ENCODE measurements around the gene CREB3L2.

The CREB3L2 gene

DNA sequence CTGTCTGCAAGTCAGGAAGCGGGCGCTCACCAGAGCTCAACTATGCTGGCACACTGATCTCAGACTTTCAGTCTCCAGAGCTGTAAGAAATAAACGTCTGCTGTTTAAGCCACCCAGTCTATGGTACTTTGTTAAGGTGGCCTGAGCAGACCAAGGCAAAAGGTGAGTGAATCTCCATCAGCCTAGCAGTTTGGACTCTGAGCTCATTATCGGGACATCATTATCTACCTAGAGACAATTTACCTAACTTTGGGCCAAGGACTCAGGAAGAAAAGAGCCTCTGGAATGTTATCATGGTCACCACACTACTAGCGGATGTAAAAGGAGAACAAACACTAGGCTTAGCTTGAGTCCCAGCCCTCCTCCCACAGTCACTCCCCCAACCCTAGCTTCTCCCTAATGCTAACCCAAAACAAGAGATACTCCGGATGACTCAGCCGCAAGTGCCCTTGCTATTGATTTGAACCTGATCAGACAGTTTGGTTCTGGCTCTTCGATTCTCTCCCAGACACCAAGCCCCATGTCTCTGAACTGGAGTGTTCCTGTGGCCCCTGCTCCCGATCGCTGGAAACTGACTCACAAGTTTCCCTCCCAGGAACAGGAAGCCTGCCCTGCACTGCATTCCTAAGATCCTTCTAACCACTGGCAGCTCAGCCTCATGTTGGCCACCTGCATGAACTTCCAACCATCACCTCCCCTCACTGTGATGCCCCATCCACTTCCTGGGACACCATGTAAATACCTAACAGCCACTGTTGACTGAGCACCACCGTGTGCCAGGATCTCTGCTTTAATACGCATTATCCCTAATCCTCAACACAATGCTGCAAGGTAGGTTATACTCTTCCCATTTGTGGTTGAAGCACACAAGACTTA is 34.5 kb downstream of the CREB3L2 start:
- DNase-seq, result no peak

- DNase-seq, result no peak
These were observed 35.2 kb downstream of the CREB3L2 start for GRCh38 chr7:137966641-137967142.

GRCh38 chr7:137965942-137966640 is 35.8 kb downstream of the CREB3L2 start:
- no peak for DNase-seq

GRCh38 chr7:137964824-137965545 is 36.9 kb downstream of the CREB3L2 start:
- no peak for DNase-seq

DNA sequence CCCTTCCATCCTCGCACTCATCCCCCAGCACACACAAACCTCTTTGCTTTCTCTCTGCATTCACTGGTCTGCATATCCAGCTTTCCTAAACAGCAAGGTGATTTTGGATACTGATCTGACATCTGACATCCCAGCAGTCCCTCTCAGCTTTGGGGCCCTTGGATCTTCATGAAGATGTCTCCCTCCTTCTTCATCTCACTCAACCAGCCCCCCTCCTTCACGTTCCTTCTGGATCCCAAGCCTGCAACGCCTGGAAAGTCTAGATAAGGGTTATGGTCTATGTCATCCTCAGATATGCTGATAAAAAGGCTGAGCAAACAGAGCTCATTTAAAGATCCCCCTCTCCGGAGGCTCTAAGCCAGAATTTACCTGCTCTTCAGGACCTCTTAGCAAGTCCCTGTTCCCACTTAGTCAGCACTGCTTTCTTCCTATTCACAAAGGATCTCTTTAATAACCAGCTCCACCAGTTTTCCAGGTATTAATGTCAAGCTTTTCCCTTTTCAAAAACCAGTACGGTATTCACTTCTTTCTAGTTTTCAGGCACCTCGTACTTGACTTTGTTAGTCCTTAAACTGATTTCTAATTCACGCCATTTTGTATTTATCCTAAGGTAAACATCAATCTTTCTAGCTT is 38.9 kb downstream of the CREB3L2 start:
- DNase-seq, result no peak

- no peak for DNase-seq
These were observed 39.4 kb downstream of the CREB3L2 start for GRCh38 chr7:137962491-137962874.

GRCh38 chr7:137961200-137962177 is 40.4 kb downstream of the CREB3L2 start:
- DNase-seq, result no peak

- no peak for DNase-seq
These were observed 41.9 kb downstream of the CREB3L2 start for GRCh38 chr7:137960020-137960419.

DNA sequence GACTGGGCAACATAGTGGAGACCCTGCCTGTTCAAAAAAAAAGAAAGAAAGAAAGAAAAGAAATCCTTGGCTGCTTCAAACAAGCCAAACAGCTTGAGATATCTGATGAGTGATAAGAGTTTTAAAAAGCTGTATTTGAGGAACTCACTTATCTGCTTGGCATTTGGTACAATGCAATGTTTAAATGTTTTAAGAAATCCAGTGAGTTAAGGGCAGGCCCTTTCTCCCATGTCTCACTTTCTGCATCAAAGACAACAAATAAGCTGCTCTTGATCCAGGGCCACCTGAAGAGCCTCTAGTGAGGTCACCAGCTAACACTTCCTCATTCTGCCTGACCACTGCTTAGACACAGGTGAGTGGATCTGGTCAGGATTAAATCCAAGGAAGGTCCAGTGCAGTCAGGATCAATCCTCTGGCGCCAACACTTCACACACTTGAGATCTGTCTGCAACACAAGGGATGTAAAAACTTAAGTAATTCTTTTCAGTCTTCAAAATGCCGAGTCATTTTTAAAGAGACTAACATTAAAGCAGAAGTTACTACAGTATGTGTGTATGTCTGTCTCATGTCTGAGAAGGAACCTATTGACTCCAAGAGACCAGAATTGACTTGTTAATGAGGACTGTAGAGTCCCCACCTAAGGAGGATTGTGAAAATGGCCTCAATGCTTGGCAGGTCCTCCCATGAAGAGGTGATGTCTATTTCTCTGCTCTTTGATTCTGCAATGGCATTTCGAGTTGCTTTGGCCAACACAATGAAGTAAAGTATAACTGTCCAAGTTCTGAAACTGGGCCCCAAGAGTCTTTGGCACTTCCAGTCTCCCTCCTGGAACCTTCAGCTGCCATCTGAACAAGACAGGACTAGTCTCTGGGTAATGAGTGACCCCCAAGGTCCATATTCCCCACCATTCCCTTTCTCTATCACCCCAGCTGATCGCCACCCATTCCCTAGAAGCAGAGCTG is 43.1 kb downstream of the CREB3L2 start:
- no peak for DNase-seq

DNA sequence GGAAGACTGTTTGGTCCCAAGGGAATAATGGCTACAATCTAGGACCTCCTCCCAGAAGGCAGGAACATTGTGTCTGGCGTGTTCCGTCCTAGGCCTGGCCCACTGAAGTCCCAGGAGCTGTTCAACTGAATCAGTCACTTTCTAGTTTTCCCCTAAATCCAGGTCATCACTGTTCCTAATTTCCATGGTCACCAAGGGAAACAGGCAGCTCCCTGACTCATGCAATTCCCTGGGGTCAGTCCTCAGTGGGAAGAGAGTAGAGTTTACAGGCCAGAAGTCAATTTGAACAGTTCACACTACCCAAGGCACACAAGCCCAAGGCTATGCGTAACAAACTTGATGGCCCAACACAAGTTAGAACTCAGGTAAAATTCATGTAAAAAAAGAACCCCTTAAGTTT is 44.0 kb downstream of the CREB3L2 start:
- no peak for DNase-seq

GRCh38 chr7:137956591-137956990 is 45.3 kb downstream of the CREB3L2 start:
- DNase-seq, result no peak

DNA sequence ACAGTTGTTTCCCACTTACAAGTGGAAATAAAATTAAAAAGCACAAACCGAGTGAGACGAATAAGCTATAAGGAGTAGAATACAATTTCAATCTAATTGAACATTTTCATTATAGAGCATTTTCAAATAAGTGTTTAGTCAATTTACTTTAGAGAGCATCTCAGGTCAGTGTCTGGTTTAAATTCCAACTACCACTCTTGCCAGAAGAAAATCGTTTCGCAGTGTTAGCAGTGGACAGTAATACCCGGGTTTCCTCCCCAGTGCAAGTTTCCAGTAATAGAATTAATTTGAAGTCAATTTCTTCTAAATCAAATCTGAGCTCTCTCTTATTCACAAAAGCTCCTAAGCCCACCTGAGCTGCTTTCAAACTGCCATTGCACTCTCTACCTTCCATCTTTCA is 45.7 kb downstream of the CREB3L2 start:
- no peak for DNase-seq

DNA sequence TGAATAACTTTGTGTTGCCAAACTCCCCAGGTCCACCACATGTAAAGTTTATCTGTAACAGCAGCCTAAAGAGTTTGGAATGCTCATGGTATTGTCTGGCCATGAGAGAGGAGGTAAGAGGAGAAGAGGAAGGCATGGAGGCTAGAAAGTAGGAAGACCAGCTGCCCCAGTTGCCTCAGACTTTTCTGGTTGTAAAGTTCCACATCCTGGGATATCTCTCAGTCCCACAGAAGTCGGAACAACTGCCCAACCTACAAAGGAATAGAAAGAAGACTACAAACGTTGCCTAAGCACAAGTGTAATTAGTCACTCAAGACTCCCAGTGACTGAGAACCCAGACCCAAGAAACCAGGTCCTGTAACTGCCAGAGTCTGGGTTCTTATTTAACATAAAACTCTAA is 47.3 kb downstream of the CREB3L2 start:
- no peak for DNase-seq

- DNase-seq, result no peak
These were observed 48.0 kb downstream of the CREB3L2 start for GRCh38 chr7:137953665-137954470.

GRCh38 chr7:137953043-137953664 is 48.7 kb downstream of the CREB3L2 start:
- DNase-seq, result no peak

DNA sequence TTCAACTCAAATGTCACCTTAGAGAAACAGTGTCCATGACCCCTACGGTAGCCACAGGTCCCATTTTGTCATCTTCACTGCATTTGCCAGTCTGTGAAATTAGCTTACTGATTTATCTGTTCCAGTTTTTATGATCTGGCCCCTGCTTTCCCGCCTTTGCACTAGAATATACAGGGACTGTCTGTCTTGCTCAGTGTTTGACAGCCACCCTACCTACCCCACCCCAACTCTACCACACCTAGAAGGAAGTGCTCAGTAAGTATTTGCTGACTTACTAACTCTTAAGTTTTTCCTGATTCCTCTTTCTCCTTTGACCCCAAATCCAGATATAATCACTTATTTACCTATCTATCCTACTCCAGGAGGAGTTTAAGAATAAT is 49.5 kb downstream of the CREB3L2 start:
- no peak for DNase-seq

- no peak for DNase-seq
These were observed 50.0 kb downstream of the CREB3L2 start for GRCh38 chr7:137951700-137952425.

DNA sequence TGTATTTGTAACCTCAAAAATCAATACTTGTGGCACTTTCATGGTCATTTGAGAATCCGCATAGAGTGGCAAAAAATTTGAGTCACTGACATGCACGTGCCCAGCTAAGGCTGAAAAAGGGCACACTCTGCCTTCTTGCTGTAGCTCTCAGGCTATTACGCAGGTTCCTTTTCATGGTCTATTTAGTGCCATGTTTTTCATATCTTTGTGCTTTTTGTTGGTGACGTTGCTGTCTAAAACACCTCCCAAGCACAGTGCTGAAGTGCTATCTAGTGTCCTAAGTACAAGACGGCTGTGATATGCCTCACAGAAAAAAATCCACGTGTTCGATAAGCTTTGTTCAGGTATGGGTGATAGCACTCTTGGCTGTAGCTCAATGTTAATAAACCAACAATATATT is 50.9 kb downstream of the CREB3L2 start:
- no peak for DNase-seq

DNA sequence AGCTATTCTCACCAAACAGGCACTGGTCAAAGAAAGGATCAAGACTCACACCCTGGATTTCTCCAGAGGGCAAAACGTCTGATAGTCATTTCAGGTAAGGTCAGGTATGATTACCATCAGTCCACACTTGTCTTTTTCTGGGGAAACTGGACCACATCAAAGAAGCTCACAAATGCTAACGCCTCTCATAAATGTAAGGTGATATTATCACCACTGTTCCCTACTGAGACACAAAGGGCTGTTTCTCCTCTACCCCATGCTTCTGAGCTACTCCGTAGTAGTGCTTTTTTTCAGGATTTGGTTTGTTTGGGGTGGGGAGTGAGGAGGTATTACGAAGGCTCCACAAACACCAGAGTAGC is 51.6 kb downstream of the CREB3L2 start:
- no peak for DNase-seq

Data from NCI-H2107 (cell line).